Midbrain (tissue), 1 donor: ENCODE results near the gene SLX1A.
"Not testable (repeated sequence)": the region's sequence is repeated elsewhere in the genome, so short reads cannot be mapped to it uniquely, and the experiment has no call there.

Experiments
- DNase-seq: peaks from one replicate; lab custom pipeline; 2025; lab: John Stamatoyannopoulos, UW

Gene SLX1A

GRCh38 chr16:30184096-30184890 lies 9.4 kb upstream of the SLX1A start:
- DNase-seq, result no peak

- DNase-seq, result no peak
These were observed 8.6 kb upstream of the SLX1A start for GRCh38 chr16:30184891-30185682.

GRCh38 chr16:30185683-30186421 lies 7.8 kb upstream of the SLX1A start:
- peak; percentile 31 for DNase-seq

- no peak for DNase-seq
These were observed 7.3 kb upstream of the SLX1A start for GRCh38 chr16:30186444-30186781.

GRCh38 chr16:30186782-30187555 lies 6.7 kb upstream of the SLX1A start:
- no peak for DNase-seq

GRCh38 chr16:30187556-30187865 lies 6.2 kb upstream of the SLX1A start:
- DNase-seq, result no peak

- no peak for DNase-seq
These were observed 5.6 kb upstream of the SLX1A start for GRCh38 chr16:30187971-30188561.

- DNase-seq, result not testable (repeated sequence)
These were observed 2.5 kb upstream of the SLX1A start for GRCh38 chr16:30191158-30191557.

- DNase-seq, result not testable (repeated sequence)
These were observed 577 bp upstream of the SLX1A start for GRCh38 chr16:30193098-30193497.

- not testable (repeated sequence) for DNase-seq
These were observed 674 bp downstream of the SLX1A start for GRCh38 chr16:30194172-30194925.

GRCh38 chr16:30197001-30197400 lies 3.3 kb downstream of the SLX1A start:
- not testable (repeated sequence) for DNase-seq

GRCh38 chr16:30199049-30199448 lies 5.4 kb downstream of the SLX1A start, which contains the start of gene SULT1A3:
SULT1A3 (plus strand) TSS chr16:30199255; CDS start chr16:30200729, 1,474 bp downstream.
- DNase-seq, result not testable (repeated sequence)

GRCh38 chr16:30199608-30200343 lies 6.1 kb downstream of the SLX1A start:
- not testable (repeated sequence) for DNase-seq

- DNase-seq, result not testable (repeated sequence)
These were observed 12.0 kb downstream of the SLX1A start for GRCh38 chr16:30205541-30206236.

- DNase-seq, result not testable (repeated sequence)
These were observed 12.6 kb downstream of the SLX1A start for GRCh38 chr16:30206252-30206651.

GRCh38 chr16:30207063-30207704 lies 13.5 kb downstream of the SLX1A start:
- DNase-seq, result not testable (repeated sequence)

- DNase-seq, result not testable (repeated sequence)
These were observed 15.4 kb downstream of the SLX1A start for GRCh38 chr16:30209032-30209431.

- not testable (repeated sequence) for DNase-seq
These were observed 17.7 kb downstream of the SLX1A start for GRCh38 chr16:30211414-30211813.

GRCh38 chr16:30217082-30217481 lies 23.4 kb downstream of the SLX1A start:
- not testable (repeated sequence) for DNase-seq
